Esophagus muscularis mucosa (tissue), 4 donors: ENCODE results near the gene DNAJC24.

ENCODE experiments used
- CTCF ChIP-seq, 3 experiments: fragments of 200-600 bp in 2 of 3; fragments of 450-650 bp in 1 of 3; sonication (generic) in 2 of 3; IDR thresholded peaks; one replicate each; pipeline ENCODE4 v1.5.1; 2017 to 2019; ENCODE audit warnings: antibody characterized with exemption in 3 of 3, mild to moderate bottlenecking in 2 of 3, moderate library complexity in 1 of 3
- EP300 ChIP-seq: sonication (generic); formaldehyde crosslinking; IDR thresholded peaks from one replicate; pipeline ENCODE4 v1.6.1; 2017; ENCODE audit warnings: antibody characterized with exemption
- POLR2A ChIP-seq: fragments of 450-650 bp; IDR thresholded peaks from one replicate; pipeline ENCODE4 v1.6.1; 2017; ENCODE audit warnings: antibody characterized with exemption, moderate library complexity, mild to moderate bottlenecking, low read depth
- POLR2AphosphoS5 ChIP-seq, 2 donors: sonication (generic); formaldehyde crosslinking; IDR thresholded peaks; one replicate each; pipeline ENCODE4 v1.6.1; 2017; ENCODE audit warnings: antibody characterized with exemption in 2 of 2

- TF ChIP-seq CTCF (IDR thresholded peaks at IDR 0.05): no peak
- no peak for TF ChIP-seq POLR2A
- no peak for TF ChIP-seq POLR2AphosphoS5 (IDR thresholded peaks at IDR 0.05)
- no peak for TF ChIP-seq EP300
Observed at GRCh38 chr11:31355131-31355530, 14.5 kb upstream of the DNAJC24 start.
